ENCODE data around the gene NEDD8. TPM values are rescaled to one million over a fixed set of nuclear protein-coding genes. Genes with fewer than 3 reads are reported as not detected.

Gene NEDD8
- total and polyA plus RNA-seq, 2 donors (not counting 3 experiments of a cell fraction or from before 2014, with no cell fraction given), result 243 to 316 TPM

DNA sequence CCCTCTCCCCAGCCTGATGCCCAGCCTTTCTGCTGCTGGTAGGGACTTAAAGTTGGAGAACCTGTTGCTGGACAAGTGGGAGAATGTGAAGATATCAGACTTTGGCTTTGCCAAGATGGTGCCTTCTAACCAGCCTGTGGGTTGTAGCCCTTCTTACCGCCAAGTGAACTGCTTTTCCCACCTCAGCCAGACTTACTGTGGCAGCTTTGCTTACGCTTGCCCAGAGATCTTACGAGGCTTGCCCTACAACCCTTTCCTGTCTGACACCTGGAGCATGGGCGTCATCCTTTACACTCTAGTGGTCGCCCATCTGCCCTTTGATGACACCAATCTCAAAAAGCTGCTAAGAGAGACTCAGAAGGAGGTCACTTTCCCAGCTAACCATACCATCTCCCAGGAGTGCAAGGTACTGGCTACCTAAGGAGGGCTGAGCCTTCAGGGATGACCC lies 25.0 kb downstream of the NEDD8 start:
- H3K36me3 ChIP-seq (ENCODE audit: control insufficient read depth in 2 of 2, extremely low read depth in 1 of 2, insufficient read depth in 2 of 2, low read length in 2 of 2), result peaks cover 6 to 32% of the 10 kb centered on the region in 2 experiments
- POLR2A ChIA-PET, result interaction anchor here (0.5 kb wide), 1 partner anchor 10 kb away, joined by 3 read pairs; no protein-coding TSS in a partner anchor
- TF ChIP-seq, protein P1, sequence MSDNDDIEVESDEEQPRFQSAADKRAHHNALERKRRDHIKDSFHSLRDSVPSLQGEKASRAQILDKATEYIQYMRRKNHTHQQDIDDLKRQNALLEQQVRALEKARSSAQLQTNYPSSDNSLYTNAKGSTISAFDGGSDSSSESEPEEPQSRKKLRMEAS (IDR thresholded peaks at IDR 0.05; ENCODE audit: insufficient read depth, insufficient read length), result no peak
- TF ChIP-seq JUN (IDR thresholded peaks at IDR 0.05; ENCODE audit: borderline replicate concordance, insufficient read depth, insufficient read length, low read depth), result no peak
- TF ChIP-seq MYC (IDR thresholded peaks at IDR 0.05; ENCODE audit: low read depth, low read length), result no peak
- TF ChIP-seq FOS (IDR thresholded peaks at IDR 0.05; ENCODE audit: borderline replicate concordance, insufficient read depth, low read length), result no peak
- TF ChIP-seq EZH2 (IDR thresholded peaks at IDR 0.05; ENCODE audit: borderline replicate concordance, low read depth, low read length, severe bottlenecking), result no peak
- TF ChIP-seq, protein P2, sequence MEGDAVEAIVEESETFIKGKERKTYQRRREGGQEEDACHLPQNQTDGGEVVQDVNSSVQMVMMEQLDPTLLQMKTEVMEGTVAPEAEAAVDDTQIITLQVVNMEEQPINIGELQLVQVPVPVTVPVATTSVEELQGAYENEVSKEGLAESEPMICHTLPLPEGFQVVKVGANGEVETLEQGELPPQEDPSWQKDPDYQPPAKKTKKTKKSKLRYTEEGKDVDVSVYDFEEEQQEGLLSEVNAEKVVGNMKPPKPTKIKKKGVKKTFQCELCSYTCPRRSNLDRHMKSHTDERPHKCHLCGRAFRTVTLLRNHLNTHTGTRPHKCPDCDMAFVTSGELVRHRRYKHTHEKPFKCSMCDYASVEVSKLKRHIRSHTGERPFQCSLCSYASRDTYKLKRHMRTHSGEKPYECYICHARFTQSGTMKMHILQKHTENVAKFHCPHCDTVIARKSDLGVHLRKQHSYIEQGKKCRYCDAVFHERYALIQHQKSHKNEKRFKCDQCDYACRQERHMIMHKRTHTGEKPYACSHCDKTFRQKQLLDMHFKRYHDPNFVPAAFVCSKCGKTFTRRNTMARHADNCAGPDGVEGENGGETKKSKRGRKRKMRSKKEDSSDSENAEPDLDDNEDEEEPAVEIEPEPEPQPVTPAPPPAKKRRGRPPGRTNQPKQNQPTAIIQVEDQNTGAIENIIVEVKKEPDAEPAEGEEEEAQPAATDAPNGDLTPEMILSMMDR (IDR thresholded peaks at IDR 0.05; ENCODE audit: extremely low read depth in 1 of 2, insufficient read depth in 1 of 2, low read depth in 1 of 2, low read length in 2 of 2), result no peak
- TF ChIP-seq POLR2AphosphoS5 (IDR thresholded peaks at IDR 0.05; ENCODE audit: insufficient read depth, low read depth, low read length), result no peak
- no peak for TF ChIP-seq POLR2A (IDR thresholded peaks at IDR 0.05; ENCODE audit: low read depth, low read length)
- TF ChIP-seq GATA2 (IDR thresholded peaks at IDR 0.05; ENCODE audit: insufficient read depth, insufficient read length, low read depth, low read length), result no peak

More for the DNA sequence above, 25.0 kb downstream of the NEDD8 start:
- dilution Hi-C loops (cut with MboI; ENCODE audit: extremely low pct_ligation_motif_present, low sequenced_read_pairs) (no loop called here), intact Hi-C loops (cut with micrococcal nuclease) (no loop called here)
- FAIRE-seq, result no peak
- no peak for DNase-seq (ENCODE audit: low read depth, low spot score)
- Histone ChIP-seq H3K79me2 (ENCODE audit: control insufficient read depth, insufficient read depth, low read length) (no peaks in the 10 kb centered on the region), H3K9me1 (replicated peaks; ENCODE audit: control insufficient read depth, extremely low read depth, insufficient read depth, low read length) (no peaks in the 10 kb centered on the region), H3K9ac (replicated peaks; ENCODE audit: extremely low read depth, insufficient read depth, low read length) (no peak overlapping the region), H4K20me1 (replicated peaks; ENCODE audit: control insufficient read depth, extremely low read depth, insufficient read depth, low read length) (no peaks in the 10 kb centered on the region), H2AFZ (ENCODE audit: low read depth, low read length) (no peak overlapping the region), H3K9me3 (replicated peaks; ENCODE audit: control insufficient read depth, insufficient read depth, low read length) (no peaks in the 10 kb centered on the region), H3K27ac (ENCODE audit: insufficient read depth, low read depth, low read length) (no peak overlapping the region), H3K4me2 (ENCODE audit: insufficient read depth, low read length) (no peak overlapping the region), H3K27me3 (ENCODE audit: control insufficient read depth in 2 of 2, insufficient read depth in 2 of 2, low read length in 2 of 2) (no peaks in the 10 kb centered on the region), H3K4me1 (ENCODE audit: control insufficient read depth, extremely low read depth, insufficient read depth, low read length) (no peaks in the 10 kb centered on the region), H3K4me3 (replicated peaks in 1 of 3; ENCODE audit: insufficient read depth in 1 of 3, low read depth in 1 of 3, low read length in 3 of 3) (no peak overlapping the region)
- no TSS peak for BruUV-seq (replicated peaks)
- CTCF ChIA-PET, result interaction anchor here (0.9 kb wide), 1 partner anchor 89 kb away, joined by 3 read pairs; no protein-coding TSS in a partner anchor

Measured in endothelial cell of umbilical vein (primary cell).